Endodermal cell (in vitro differentiated cells): ENCODE measurements around the gene PPA1. TPM values are rescaled to one million over a fixed set of nuclear protein-coding genes. Genes with fewer than 3 reads are reported as not detected.

ENCODE experiments used
- DNase-seq: peaks from one replicate; pipeline ENCODE4 v3.0.0-alpha.2; 2017
- H3K27ac ChIP-seq: 2 replicates; pipeline ENCODE4 v1.5.1; 2013; ENCODE audit warnings: mild to moderate bottlenecking, low read depth, low read length, moderate library complexity
- H3K27me3 ChIP-seq: 2 replicates; pipeline ENCODE4 v1.6.1; 2013; ENCODE audit warnings: mild to moderate bottlenecking, low read length, moderate library complexity; ENCODE audit not compliant: insufficient read depth, control insufficient read depth, poor library complexity, severe bottlenecking
- H3K36me3 ChIP-seq: 2 replicates; pipeline ENCODE4 v1.7.0; 2013; ENCODE audit warnings: mild to moderate bottlenecking, low read length, moderate library complexity; ENCODE audit not compliant: control insufficient read depth, insufficient read depth
- H3K4me1 ChIP-seq: one replicate; pipeline ENCODE4 v1.7.0; 2013; ENCODE audit warnings: low read length; ENCODE audit not compliant: control insufficient read depth, insufficient read depth
- H3K4me3 ChIP-seq: 2 replicates; pipeline ENCODE4 v1.5.1; 2013; ENCODE audit warnings: mild to moderate bottlenecking, low read length, moderate library complexity
- H3K9ac ChIP-seq: 2 replicates; pipeline ENCODE4 v1.6.1; 2013; ENCODE audit warnings: mild to moderate bottlenecking, low read length, moderate library complexity; ENCODE audit not compliant: poor library complexity, severe bottlenecking; ENCODE audit errors: extremely low read depth
- H3K9me3 ChIP-seq: 2 replicates; pipeline ENCODE4 v1.6.1; 2013; ENCODE audit warnings: mild to moderate bottlenecking, low read length, moderate library complexity; ENCODE audit not compliant: control insufficient read depth
- H3K27ac Mint-ChIP-seq: 2 replicates; pipeline ENCODE4 v1.8.0; 2020; ENCODE audit warnings: mixed read lengths
- H3K27me3 Mint-ChIP-seq: 2 replicates; pipeline ENCODE4 v1.8.0; 2021; ENCODE audit warnings: mild to moderate bottlenecking, mixed read lengths; ENCODE audit not compliant: insufficient read depth
- H3K36me3 Mint-ChIP-seq: 2 replicates; pipeline ENCODE4 v1.8.0; 2020; ENCODE audit warnings: low read depth, mixed read lengths
- H3K4me1 Mint-ChIP-seq: 2 replicates; pipeline ENCODE4 v1.8.0; 2020; ENCODE audit warnings: mixed read lengths
- H3K4me3 Mint-ChIP-seq: 2 replicates; pipeline ENCODE4 v1.8.0; 2020; ENCODE audit warnings: mild to moderate bottlenecking, moderate library complexity, mixed read lengths
- H3K9me3 Mint-ChIP-seq: 2 replicates; pipeline ENCODE4 v1.8.0; 2020; ENCODE audit warnings: mild to moderate bottlenecking, mixed read lengths
- WGBS, 2 experiments: methylation state at CpG; one replicate each; pipeline versions ENCODE4 v1.1.5 to v1.1.7; 2013; ENCODE audit warnings: missing lambda C conversion rate in 2 of 2, mixed read lengths in 1 of 2; ENCODE audit not compliant: insufficient coverage in 1 of 2, insufficient read length in 1 of 2; 5-methylcytosine and 5-hydroxymethylcytosine counted together
- total RNA-seq, 2 donors: library from RNA; stranded (reverse); fragmentation: NEBNext Ultra II Directional in 1 of 2; extraction: Animal tissue kit (Norgen Biotek cat#: 25700) in 1 of 2; gene quantifications; 2 replicates in 1 of 2; 3 replicates in 1 of 2; pipeline ENCODE4 v1.2.1, GENCODE V29; 2021
- TF ChIP-seq, protein P1 (sequence below): fragments of 200-600 bp; sonication (generic); conservative IDR thresholded peaks from 2 replicates; pipeline ENCODE4 v1.5.0; 2021; ENCODE audit warnings: antibody characterized with exemption, mild to moderate bottlenecking

Gene PPA1
- total RNA-seq, 2 donors from 2014 or later: 63.3 to 72.1 TPM

GRCh38 chr10:70268376-70268775 is 35.1 kb upstream of the PPA1 start:
- Mint-ChIP-seq H3K4me1 (no peaks in the 10 kb centered on the region), H3K27me3 (peaks cover 9% of the 10 kb centered on the region), H3K4me3 (no peak overlapping the region), H3K27ac (no peak overlapping the region), H3K9me3 (no peaks in the 10 kb centered on the region), H3K36me3 (no peaks in the 10 kb centered on the region)
- Histone ChIP-seq H3K4me3 (no peak overlapping the region), H3K9ac (no peak overlapping the region), H3K4me1 (no peaks in the 10 kb centered on the region), H3K27me3 (no peaks in the 10 kb centered on the region), H3K9me3 (no peaks in the 10 kb centered on the region), H3K27ac (no peak overlapping the region), H3K36me3 (no peaks in the 10 kb centered on the region)
- TF ChIP-seq, protein P1, sequence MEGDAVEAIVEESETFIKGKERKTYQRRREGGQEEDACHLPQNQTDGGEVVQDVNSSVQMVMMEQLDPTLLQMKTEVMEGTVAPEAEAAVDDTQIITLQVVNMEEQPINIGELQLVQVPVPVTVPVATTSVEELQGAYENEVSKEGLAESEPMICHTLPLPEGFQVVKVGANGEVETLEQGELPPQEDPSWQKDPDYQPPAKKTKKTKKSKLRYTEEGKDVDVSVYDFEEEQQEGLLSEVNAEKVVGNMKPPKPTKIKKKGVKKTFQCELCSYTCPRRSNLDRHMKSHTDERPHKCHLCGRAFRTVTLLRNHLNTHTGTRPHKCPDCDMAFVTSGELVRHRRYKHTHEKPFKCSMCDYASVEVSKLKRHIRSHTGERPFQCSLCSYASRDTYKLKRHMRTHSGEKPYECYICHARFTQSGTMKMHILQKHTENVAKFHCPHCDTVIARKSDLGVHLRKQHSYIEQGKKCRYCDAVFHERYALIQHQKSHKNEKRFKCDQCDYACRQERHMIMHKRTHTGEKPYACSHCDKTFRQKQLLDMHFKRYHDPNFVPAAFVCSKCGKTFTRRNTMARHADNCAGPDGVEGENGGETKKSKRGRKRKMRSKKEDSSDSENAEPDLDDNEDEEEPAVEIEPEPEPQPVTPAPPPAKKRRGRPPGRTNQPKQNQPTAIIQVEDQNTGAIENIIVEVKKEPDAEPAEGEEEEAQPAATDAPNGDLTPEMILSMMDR: no peak
- no peak for DNase-seq
- 87 to 90% methylated on average over 2 to 4 of the region's 4 CpGs for WGBS, 2 experiments

DNA sequence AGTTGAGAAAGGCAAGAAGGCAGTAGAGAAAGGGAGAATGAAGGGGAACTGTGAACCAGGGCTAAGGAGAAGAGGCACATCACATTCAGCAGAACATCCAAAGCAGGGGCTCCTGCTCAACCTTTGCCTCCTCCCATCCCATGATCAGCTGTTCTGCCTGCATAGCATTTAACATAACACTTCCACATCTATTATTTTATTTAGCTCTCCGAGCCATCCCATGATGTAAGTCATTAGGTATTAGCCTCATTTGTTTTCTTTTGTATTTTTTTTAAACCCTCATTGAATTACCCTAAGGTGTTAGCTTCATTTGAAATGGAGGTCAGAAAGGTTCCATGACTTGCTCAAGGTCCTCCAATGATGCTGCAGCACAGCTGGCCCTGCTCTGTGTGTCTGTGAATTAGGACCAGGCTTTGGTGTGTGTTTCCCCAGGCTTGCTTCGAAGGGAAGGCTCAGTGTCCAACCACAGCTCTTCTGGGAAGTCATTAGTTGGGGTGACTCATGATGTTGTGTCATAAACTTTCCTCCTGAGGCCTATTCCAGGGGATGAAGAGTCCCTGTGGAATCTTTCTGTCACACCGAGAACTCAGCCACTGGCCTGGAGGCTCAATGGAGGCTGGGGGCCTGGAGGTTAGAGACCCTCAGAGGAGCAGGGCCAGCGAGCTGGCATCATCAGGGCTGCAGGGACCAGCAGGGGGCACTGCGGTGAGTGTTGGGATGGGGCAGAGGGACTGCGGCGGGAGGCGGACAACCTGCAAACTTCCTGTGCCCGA is 34.1 kb upstream of the PPA1 start:
- Histone ChIP-seq H3K27ac (no peak overlapping the region), H3K36me3 (no peaks in the 10 kb centered on the region), H3K27me3 (no peaks in the 10 kb centered on the region), H3K4me1 (no peaks in the 10 kb centered on the region), H3K9ac (no peak overlapping the region), H3K4me3 (no peak overlapping the region), H3K9me3 (no peaks in the 10 kb centered on the region)
- no peak overlapping the region for H3K27ac Mint-ChIP-seq
- DNase-seq: peak; percentile 86
- H3K27me3 Mint-ChIP-seq: peaks cover 9% of the 10 kb centered on the region
- TF ChIP-seq, protein P1: peak; percentile 80
- H3K9me3 Mint-ChIP-seq: no peaks in the 10 kb centered on the region
- H3K4me1 Mint-ChIP-seq: no peaks in the 10 kb centered on the region
- H3K4me3 Mint-ChIP-seq: no peak overlapping the region
- 0 to 63% methylated on average over 1 to 9 of the region's 9 CpGs for WGBS, 2 experiments
- no peaks in the 10 kb centered on the region for H3K36me3 Mint-ChIP-seq

DNA sequence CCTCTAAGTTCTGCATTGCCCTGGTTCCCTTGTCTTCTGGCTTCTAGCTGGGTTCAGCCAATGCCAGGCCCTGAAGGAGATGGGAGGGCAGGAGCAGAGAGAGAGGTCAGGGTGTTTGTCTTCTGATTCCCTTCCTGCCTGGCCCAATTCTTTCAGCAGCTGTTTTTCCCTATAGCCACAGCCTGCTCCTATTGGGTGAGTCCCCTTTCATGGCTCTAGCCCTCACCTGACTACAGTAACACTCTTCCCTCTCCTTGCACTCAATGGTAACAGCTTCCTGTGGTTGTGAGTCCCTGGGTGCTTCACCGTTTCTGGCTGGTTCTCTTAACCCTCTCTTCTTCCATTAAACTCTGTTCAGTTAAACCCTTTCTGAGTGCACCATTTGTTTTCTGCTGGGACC is 33.5 kb upstream of the PPA1 start:
- H3K4me3 ChIP-seq: no peak overlapping the region
- H3K9ac ChIP-seq: no peak overlapping the region
- H3K27ac Mint-ChIP-seq: no peak overlapping the region
- no peaks in the 10 kb centered on the region for H3K36me3 Mint-ChIP-seq
- no peaks in the 10 kb centered on the region for H3K27me3 ChIP-seq
- no peak for DNase-seq
- no peaks in the 10 kb centered on the region for H3K9me3 ChIP-seq
- peaks cover 2% of the 10 kb centered on the region for H3K9me3 Mint-ChIP-seq
- WGBS, 2 experiments: 85 to 100% methylated on average over 1 of the region's 1 CpG
- H3K36me3 ChIP-seq: no peaks in the 10 kb centered on the region
- no peaks in the 10 kb centered on the region for H3K4me1 Mint-ChIP-seq
- no peaks in the 10 kb centered on the region for H3K4me1 ChIP-seq
- no peak overlapping the region for H3K4me3 Mint-ChIP-seq
- peaks cover 9% of the 10 kb centered on the region for H3K27me3 Mint-ChIP-seq
- no peak overlapping the region for H3K27ac ChIP-seq
- TF ChIP-seq, protein P1: no peak
